Smooth muscle cell of the brain vasculature (primary cell): Measurements from ENCODE around the gene ARID1B.

Experiments used
- DNase-seq: peaks from one replicate; pipeline ENCODE4 v3.0.0-alpha.2; 2012; ENCODE audit warnings: low read depth, low spot score

The ARID1B gene

DNA sequence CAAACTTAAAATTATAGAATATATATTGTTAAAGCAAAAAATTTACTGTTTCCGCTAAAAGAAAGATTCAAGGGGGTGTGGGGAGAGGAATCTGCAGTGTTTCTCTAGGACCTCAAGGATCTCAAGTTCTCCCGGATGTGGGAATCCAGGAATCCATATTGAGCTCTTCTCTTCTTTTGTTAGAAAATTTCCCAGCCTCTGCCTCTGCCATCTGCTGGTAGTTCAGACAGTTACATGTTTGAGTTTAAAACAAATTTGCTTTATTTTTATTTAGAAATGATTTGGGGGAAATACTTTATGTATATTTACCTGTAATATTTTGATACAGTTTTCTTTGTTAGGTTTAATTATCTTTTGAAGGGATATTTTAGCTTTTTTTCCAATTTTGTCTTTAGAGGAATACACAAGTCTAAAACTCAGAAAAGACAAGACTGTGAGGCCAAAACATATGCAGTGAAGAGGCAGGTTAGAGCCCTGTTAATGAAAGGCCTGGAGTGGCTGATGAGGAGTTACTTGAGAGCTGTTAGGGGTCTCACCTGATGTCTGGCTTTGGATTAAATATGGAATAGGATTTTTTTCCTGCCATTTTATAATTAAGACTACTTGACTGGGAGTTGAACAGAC lies 268.8 kb downstream of the ARID1B start:
- no peak for DNase-seq

DNA sequence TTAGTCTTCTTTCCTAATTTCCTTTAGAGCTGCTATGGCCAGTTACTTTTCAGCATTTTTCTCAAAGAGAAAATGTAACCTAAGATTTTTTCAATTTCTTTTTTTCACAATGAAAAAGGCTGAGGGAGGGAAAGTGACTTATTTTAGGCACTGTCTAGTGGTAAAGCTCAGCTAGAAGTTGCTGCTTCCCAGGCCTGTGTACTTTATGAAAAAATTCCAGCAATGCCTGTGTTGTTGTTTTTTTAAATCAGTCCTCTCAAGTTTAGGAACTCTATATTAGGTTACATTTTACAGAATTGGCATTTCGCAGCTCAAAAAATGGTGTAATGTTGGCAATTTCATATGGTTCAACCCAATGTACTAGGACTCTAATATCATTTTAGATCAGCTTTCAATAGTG lies 269.6 kb downstream of the ARID1B start:
- no peak for DNase-seq

DNA sequence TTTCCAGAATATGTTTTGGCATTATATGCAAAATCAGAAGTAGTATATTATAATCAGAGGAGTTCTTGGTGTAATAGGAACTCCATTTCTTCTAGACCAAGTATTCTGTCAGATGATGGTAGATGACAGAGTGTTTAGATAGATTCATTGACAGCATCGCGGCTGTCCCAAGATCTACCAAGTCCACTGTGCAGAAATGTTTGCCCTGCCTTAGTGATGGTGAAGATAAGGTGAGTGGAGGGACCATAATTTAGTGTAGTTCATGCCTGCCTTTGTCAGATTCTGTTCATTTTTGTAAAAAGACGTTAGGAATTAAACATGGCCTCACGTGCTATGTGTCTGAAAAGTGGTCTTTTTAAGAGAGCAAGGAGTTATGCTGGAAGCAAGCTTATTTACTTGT lies 270.1 kb downstream of the ARID1B start:
- DNase-seq: no peak

DNA sequence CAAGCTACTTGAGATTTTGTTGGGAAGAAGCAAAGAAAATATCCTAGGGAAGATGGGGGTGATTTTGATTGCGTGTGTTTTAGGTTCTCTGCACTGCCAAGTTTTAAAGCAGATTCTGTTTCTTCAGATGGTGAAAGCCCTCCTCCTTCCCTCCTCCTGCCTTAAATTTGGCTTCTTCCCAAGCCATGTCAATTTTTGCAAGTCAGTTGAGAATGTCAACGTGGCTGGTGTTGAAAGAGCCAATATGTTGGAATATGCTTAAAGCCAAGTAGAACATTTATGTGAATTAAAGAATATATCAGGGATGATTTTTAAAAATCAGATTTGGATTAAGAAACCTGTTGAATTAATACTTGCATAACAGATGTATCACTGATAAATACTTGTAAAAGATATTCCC lies 270.8 kb downstream of the ARID1B start:
- no peak for DNase-seq

DNA sequence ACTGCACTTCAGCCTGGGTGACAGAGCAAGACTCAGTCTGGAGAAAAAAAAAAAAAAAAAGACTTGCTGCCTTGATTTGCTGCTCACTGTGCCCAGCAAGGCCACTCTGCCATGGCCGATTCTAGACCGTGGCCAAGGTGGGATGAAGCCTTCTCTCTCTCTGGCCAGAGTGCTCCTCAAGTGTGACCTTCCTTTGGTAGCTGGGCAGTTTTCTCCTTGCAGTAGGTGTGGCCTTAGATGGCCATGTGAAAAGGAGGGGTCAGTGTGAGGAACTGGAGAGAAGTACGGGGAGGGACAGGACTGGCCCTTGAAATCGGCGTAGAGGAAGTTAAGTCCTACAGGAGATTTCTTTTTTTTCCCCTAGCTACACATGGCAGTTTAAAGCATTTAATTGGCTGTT lies 272.0 kb downstream of the ARID1B start:
- DNase-seq: no peak

DNA sequence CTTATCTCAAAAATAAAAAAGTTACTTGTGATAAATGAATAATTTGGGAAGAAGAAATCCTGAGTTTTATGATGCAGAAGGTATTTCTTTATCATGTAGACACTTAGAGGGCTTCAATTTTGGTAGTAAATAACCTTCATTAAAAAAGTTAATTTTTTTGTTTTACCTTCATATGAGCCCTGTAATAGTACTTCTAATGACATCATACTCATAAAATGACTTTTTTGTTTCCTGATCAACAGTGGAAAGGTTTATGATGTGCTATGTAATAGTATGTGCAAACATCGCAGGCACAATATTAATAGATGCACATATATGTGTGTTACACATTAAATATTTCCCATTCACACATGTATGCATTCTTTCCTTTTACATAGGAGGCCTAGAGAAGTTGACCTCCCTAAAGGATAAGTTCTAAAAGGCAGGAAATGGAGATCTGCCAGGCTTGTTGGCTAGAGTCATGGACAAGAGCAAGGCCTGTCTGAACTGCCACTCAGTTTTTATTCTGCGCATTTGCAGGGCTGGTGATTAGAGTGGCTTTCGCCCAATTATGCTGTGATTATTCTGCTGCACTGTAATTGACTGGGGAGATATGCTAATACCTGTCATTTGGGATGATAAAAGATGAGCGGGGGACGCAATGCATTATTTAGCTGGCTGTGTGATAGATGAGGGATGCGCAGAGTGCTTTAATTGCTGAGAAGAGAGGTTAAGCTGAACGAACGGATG lies 273.5 kb downstream of the ARID1B start:
- DNase-seq: no peak

DNA sequence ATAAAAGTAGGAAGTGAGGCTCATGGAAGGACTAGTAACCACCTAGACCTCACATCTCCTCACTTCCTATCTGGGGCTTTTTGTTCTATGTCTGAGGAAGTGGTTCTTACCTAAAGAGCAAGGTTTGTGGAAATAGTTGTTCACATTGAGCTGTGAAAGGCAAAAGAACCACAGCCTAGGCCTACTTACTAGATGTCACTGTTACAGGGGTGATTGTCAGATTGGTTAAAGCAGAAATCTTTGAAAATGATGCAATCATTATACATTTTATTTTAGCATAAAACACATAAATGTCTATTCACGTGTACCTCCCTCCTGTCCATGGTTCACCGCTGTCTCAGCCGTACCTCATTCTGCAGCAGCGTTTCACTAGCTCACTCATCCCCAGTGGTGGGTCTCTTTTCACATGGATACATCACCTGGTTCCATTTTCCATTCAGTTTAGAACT lies 277.4 kb downstream of the ARID1B start:
- DNase-seq: no peak

DNA sequence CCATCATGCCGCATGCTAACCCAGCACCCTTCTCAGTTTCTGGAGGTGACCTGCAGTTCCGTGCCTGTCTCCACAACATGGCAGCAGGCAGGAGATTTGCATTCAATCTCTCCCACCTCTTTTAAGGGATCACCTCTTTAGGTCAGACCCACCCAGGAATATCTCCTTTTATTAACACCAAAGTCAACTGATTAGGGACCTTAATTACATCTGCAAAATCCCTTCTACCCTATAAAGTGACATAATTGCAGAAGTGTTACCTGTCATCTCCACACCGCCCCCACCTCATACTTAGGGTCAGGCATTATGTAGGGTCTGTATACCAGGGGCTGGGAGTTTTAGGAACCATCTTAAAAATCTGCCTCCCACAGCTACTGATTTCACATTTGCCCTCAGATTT lies 278.7 kb downstream of the ARID1B start:
- DNase-seq: no peak

DNA sequence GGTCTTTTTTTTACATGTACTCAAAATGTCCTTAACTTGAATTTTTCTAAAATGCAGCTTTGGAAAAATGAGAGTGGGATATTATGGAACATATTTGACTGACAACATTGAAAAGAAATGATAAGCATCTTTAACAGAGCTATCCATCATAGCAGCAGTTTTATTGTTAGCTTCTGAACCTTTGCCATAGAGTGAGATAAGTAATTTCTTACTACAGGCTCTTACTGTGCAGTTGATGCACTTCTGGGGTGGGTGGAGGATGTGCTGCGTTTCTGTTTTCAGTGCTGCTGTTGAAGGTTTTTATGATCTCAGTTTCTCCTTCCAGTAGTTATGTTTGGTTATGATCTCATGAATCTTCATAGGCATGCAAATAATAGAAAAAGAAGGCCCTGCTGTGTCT lies 279.1 kb downstream of the ARID1B start:
- no peak for DNase-seq

DNA sequence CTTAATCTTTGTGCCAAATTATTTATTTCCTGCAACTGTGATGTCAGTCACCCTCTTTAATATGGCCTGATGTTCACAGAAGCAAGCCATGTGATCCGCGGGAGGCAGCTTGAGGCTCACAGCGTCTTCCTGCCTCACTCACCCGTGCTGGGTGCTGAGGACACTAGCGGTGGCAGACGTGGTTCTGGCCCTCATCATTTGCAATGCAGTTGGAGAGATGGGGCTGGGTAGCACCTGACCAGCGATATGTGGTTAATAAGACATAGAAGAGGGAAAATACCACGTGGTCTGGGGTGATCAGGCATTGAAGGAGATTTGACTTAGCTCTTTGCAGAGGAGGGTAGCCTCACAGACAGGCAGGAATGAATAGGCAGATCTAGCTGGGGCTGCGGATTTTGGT lies 281.4 kb downstream of the ARID1B start:
- no peak for DNase-seq

DNA sequence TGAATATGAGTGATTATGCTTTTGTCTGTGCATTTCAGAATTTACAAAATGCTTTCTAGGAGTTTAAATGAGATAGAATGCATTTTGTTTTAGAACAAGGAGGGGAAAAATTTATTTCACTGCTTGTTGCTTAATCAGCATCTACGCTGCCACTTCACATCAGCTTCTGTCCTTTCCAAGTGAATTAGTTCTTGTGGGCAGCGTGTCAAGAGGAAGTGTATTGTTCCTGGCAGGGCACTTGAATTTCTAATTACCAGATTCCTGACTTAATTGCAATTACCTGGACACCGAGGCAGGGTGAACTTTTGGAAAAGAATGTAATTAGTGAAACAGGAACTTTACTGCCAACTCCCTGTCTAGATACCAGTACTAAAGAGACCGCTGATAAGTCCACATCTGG lies 282.6 kb downstream of the ARID1B start:
- DNase-seq: no peak

DNA sequence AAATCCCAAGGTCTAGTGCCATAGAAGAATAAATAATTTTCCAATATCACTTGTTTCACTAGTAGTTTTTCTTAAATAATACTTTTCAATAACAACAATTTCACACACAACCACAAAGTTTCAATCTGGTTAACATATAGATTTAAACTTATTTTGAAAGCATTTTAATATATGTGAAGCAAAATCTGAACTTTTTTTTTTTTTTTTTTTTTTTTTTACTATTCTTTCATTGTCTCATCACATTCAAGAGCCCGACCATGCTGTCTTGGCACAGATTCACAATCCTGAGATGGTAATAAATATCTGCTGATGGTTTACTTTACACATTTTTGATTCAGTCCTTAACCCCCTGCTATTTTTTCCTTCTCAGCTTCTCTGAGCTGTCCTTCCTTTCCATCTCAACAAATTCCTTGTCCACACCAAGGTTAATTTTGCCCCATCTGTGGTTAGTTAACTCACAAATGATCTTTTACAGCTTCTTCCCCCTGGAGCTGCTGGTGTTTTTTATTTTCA lies 283.3 kb downstream of the ARID1B start:
- DNase-seq: no peak

DNA sequence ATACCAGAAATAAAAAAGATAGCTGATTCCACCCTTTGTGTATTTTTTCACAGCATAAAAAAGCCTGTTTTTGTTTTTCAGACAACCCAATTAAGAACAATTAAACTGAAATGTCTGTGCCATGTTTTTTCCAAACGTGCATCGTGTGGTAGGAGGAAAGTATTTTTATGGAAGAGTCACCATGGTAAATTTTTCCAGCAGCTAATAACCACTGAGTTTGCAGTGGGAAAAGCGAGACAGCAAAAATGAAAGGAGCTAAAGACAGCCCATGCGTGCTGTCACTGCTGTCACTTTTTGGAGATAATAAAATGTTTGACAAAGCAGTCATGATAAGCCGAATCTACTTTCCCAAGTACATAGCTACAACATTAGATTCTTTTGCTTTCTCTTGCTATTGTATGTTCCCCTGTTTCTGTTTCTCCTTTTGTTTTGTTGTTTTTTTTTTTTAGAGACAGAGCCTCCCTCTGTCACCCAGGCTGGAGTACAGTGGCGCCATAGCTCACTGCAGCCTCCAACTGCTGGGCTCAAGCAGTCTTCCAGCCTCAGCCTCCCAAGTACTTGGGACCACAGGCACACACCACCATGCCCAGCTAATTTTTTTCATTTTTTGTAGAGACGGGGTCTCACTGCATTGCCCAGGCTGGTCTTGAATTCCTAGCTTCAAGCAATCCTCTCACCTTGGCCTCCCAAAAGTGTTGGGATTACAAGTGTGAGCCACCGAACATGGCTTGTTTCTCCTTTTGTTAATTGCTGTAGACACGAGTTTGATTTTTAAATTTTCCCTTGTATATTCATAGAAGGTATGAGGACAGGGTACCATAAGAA lies 284.8 kb downstream of the ARID1B start:
- DNase-seq: no peak

DNA sequence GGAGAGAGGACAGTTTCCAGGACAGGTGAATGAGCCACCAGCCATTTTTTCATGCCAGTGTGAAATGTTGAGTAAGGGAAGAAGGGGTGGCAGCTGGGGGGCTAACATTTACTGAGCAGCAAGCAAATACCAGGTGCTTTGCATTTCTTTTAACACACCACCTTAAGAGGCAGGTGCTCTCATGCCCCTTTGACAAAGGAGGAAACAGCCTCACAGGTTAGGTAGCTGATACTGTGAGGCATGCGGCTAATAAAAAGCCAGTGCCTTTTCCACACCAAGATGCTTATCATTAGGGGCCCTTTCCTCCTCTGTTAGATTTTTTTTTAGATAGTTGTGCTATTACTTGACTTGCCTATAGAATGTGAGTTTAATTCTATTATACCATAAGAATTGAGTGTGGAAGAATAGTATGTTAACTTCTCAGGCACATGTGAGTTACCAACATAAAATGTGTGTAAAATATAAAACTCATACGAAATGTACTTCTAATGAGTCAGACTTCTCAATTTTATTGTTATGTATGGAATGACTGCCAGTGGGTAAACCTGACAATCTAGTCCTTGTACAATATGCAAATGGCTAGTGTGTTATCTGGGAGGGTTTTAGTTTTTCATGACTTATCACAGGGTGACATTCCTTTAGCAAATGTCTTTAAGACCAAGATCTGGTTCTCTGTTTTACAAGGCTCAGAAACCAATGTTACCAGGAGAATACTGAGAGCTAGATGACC lies 286.2 kb downstream of the ARID1B start:
- no peak for DNase-seq

DNA sequence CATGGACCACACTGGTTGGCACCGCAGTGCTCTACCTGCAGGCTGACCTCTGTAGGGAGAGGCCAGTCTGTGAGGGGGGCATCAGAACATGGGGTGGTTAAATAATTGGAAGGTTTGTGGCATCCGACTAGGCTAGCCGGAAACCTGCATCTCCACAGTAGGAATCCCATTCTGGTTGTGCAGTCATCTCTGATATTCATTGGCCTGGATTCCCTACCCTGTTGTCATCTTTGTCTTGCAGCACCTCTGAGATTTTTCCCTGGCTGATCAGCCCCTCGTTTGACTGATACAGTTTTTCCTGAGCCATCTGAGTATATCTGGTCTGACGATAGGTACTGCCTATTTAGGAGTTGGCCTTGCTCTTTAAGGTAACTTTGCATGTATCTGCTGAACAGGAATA lies 286.7 kb downstream of the ARID1B start:
- DNase-seq: no peak

DNA sequence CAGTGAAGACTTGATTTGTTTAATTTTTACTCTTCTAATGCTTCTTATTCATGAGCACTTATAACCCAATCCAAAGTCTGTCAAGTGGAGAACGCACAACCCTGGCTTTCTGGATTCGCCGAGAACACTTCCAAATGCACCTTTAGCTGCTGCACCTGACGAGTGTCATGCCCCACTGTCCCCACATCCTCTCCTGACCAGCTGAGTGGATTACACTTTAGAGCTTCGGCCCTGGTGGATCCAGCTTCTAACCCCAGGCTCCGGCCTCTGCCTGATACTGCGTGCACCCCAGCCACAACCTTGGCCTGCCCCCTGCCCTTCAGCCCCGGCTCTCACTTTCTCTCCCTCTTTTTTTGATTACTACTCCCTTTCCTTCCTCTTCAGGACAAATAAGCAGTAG lies 287.3 kb downstream of the ARID1B start:
- no peak for DNase-seq

DNA sequence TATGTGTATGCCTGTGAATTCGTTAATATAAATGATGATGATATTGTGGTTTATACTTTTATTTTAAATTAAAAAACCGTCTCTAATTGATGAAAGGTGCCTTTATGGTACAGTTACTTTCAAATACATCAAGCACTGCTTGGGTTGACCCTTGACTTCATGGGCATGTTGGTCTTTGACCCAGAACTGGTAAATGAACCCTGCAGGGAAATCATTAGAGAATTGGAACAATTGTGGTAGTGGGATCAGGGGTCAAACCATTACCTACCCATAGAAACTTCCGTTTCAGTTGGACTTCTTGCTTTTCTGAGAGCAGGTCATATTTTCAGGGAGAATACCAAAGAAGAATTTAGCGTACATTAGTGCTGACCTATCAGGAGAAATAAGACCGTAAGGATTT lies 288.2 kb downstream of the ARID1B start:
- no peak for DNase-seq

DNA sequence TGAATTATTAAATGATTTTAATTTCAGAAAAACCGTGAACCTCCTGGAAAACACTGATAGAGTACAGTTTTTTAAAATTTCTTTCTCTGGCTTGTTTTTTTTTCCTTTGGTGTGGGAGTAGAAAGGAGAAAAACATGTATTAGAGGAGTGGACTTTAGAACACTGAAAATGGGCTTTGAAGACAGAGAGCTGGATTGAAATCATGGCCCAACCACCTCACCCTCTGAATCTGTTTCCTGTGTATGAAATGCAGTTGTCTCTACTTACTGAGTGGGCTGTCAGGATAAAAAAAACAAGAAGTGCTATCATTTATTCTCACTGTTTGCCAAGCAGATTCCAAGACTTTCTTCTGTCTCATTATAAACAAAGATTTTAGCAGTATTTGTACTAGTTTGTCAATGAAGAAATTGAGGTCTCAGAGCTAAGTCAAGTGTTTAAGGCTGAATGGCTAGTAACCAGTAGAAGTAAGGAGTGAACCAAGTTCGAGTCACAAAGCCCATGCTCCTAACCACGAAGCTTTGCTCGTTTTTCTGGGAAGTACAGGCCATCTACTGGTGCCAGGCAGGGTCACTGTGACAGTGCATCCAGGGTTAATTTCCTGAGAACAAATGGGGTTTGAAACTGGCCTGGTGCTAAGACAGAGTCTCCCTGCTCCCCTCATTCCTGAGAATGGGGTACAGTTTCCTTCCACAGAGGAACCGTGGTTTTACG lies 289.8 kb downstream of the ARID1B start:
- no peak for DNase-seq

DNA sequence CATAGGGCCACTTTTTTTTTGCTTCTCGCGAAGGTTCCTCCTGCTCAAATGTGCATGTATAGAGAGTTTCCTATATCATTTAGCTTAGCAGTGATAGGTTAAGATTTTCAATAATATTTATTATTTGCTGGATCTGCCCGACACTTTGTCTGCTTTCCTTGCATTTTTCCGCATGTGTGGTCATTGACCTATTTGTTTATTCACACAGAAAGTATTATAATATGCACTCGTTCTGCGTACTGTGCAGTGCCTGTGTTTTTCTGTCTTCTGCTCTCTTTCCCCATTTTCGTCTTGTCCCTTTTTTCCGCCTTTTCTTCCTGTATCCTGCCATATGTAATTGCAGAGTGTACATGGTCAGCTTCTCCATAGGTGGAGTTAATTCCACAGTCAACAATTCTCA lies 290.3 kb downstream of the ARID1B start:
- DNase-seq: no peak

DNA sequence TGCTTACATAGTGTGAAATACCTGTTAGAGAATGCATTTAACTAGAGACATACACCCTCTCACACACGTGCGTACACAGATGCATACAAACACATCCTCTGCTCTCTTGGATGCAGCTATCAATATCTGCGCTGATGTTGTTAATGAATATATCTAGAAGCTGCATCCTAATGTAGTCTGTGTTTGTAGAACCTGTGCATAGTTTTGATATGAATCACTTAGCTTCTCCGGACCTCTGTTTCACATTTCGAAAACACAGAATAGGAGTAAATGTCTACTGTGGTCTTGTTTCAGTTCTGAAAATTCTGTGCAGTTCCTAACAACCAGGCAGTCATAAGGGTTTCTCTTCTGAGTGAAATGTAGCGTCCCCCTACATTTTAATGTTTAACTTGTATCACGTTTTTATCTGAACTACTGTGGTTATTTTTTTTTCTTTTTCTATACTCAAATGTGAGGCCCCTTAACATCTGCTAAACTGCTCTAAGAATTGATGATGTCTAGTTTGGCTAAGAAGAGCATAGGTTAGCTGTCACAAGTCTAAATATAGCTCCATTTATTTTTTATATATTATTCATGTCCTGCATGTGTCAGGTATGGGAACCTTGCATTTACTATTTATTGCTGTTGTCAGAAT lies 291.6 kb downstream of the ARID1B start:
- no peak for DNase-seq

DNA sequence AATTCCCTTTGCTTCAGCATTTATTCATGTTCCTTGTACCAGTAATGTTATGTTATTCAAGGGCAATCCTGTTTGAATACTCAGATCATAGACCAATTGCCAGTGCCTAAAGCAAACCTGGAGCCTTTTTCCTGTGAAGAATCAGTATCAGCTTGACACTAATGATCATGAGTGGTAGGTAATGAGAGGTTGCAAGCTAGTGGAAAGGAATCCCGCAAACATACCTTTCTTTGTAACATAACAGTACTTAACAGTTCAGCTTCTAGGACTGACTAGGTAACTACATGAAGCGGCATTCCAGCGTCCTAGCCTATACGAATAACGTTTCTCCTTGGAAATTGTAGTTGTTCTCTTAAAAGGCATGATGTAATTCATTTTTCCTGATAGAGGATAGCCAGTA lies 292.4 kb downstream of the ARID1B start:
- DNase-seq: no peak
